ENCODE data around the gene COQ7. TPM values are rescaled to one million over a fixed set of nuclear protein-coding genes. Genes with fewer than 3 reads are reported as not detected.

COQ7 gene
- total RNA-seq, 4 donors from 2014 or later: 11.4 to 18.3 (median 15.4) TPM

- no peak for DNase-seq (ENCODE audit: low spot score in 2 of 2)
- H3K4me3 ChIP-seq (ENCODE audit: low read depth, poor library complexity, severe bottlenecking): no peak overlapping the region
- TF ChIP-seq CTCF (IDR thresholded peaks at IDR 0.05): no peak
- no peak for TF ChIP-seq POLR2A (IDR thresholded peaks at IDR 0.05)
- intact Hi-C loops (cut with DNase I; ENCODE audit: low total_unique reads): loop anchor here (5.0 kb wide), 1 partner anchor 65 kb away; no protein-coding TSS in a partner anchor
- 52 to 61% methylated on average over 9 of the region's 9 CpGs for WGBS, 2 donors
Measured at GRCh38 chr16:19066988-19067348, 446 bp upstream of the COQ7 start.

- H3K4me3 ChIP-seq (ENCODE audit: low read depth, poor library complexity, severe bottlenecking): peak overlapping the region; percentile 41
- WGBS, 2 donors: 33 to 45% methylated on average over 19 of the region's 19 CpGs
- intact Hi-C loops (cut with DNase I; ENCODE audit: low total_unique reads): loop anchor here (5.0 kb wide), 1 partner anchor 66 kb away; no protein-coding TSS in a partner anchor
- no peak for DNase-seq (ENCODE audit: low spot score in 2 of 2)
- TF ChIP-seq POLR2A (IDR thresholded peaks at IDR 0.05): no peak
- TF ChIP-seq CTCF (IDR thresholded peaks at IDR 0.05): no peak
Measured at GRCh38 chr16:19068237-19068815, 912 bp downstream of the COQ7 start.

- DNase-seq (ENCODE audit: low spot score in 2 of 2): peak; percentile 30 to 75
- no peak overlapping the region for H3K4me3 ChIP-seq (ENCODE audit: low read depth, poor library complexity, severe bottlenecking)
- TF ChIP-seq CTCF (IDR thresholded peaks at IDR 0.05) (peak in 1 of 3 donors; percentile 26), POLR2A (IDR thresholded peaks at IDR 0.05) (no peak)
- 75 to 79% methylated on average over 21 of the region's 21 CpGs for WGBS, 2 donors
- intact Hi-C loops (cut with DNase I; ENCODE audit: low total_unique reads): loop anchor here (5.0 kb wide), 1 partner anchor 90 kb away; the partner anchor contains the start of gene TMC7
Measured at GRCh38 chr16:19071811-19072777, 4.7 kb downstream of the COQ7 start.

- 94 to 99% methylated on average over 3 of the region's 3 CpGs for WGBS, 2 donors
- no peak for DNase-seq (ENCODE audit: low spot score in 2 of 2)
- TF ChIP-seq POLR2A (IDR thresholded peaks at IDR 0.05): no peak
- TF ChIP-seq CTCF (IDR thresholded peaks at IDR 0.05): no peak
- intact Hi-C loops (cut with DNase I; ENCODE audit: low total_unique reads): loop anchor here (5.0 kb wide), 1 partner anchor 91 kb away; the partner anchor contains the start of gene TMC7
- H3K4me3 ChIP-seq (ENCODE audit: low read depth, poor library complexity, severe bottlenecking): no peak overlapping the region
Measured at GRCh38 chr16:19073344-19073743, 5.9 kb downstream of the COQ7 start.

GRCh38 chr16:19073863-19074262, 6.4 kb downstream of the COQ7 start:
- H3K4me3 ChIP-seq (ENCODE audit: low read depth, poor library complexity, severe bottlenecking): no peak overlapping the region
- intact Hi-C loops (cut with DNase I; ENCODE audit: low total_unique reads): loop anchor here (5.0 kb wide), 1 partner anchor 92 kb away; the partner anchor contains the start of gene TMC7
- TF ChIP-seq CTCF (IDR thresholded peaks at IDR 0.05) (no peak), POLR2A (IDR thresholded peaks at IDR 0.05) (no peak)
- WGBS, 2 donors: 80 to 86% methylated on average over 7 of the region's 7 CpGs
- DNase-seq (ENCODE audit: low spot score in 2 of 2): no peak

All from lower leg skin (tissue), 4 donors.